ENCODE results near the gene ZNF593.

DNA sequence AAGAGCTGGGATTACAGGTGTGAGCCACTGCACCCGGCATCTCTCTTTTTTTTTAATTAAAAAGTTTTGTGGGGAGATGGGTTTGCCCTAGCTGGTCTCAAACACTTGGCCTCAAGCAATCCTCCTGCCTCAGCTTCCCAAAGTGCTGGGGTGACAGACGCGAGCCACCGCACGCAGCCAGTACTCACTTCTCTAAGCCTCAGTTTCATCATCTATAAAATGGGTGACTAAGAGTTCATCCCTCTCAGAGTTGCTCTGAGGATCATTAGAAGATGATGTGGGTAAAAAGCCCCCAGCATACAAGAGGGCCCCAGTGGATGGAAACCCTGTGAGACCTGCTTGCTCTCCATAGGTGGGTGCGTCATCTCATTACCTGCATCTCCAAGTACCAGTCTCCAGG, 18.2 kb downstream of the ZNF593 start:
- TF ChIP-seq CTCF (IDR thresholded peaks at IDR 0.05; ENCODE audit: low read depth, low read length) (no peak), POLR2A (IDR thresholded peaks at IDR 0.05; ENCODE audit: extremely low read depth, insufficient read length) (no peak), MYC (IDR thresholded peaks at IDR 0.05; ENCODE audit: low read depth, low read length) (no peak)
- TF ChIP-seq, protein P1, sequence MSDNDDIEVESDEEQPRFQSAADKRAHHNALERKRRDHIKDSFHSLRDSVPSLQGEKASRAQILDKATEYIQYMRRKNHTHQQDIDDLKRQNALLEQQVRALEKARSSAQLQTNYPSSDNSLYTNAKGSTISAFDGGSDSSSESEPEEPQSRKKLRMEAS (IDR thresholded peaks at IDR 0.05; ENCODE audit: low read depth, low read length): no peak

Measured in NB4 (cell line).